ENCODE results near the gene KYNU.

Gene KYNU

GRCh38 chr2:142877216-142877838 is at the start of gene KYNU:
Gene KYNU (plus strand): TSS chr2:142877664. CDS start chr2:142885368, 7,704 bp downstream.
- TF ChIP-seq CTCF (IDR thresholded peaks at IDR 0.05; ENCODE audit: insufficient read depth, low read length, missing control alignments) = no peak
- no peak within 1 kb of the TSS for H3K4me3 ChIP-seq (ENCODE audit: low read depth, low read length)
- CTCF ChIA-PET = no interaction called here
- no peak for DNase-seq (ENCODE audit: low read depth, low spot score)
- POLR2A ChIA-PET = no interaction called here

- ChIA-PET CTCF (no interaction called here), POLR2A (no interaction called here)
- TF ChIP-seq CTCF (IDR thresholded peaks at IDR 0.05; ENCODE audit: insufficient read depth, low read length, missing control alignments) = no peak
- no peak for DNase-seq (ENCODE audit: low read depth, low spot score)
- H3K4me3 ChIP-seq (ENCODE audit: low read depth, low read length) = no peak overlapping the region
These were observed 43.4 kb upstream of the KYNU start for GRCh38 chr2:142834021-142834420.

GRCh38 chr2:142840436-142840835 is 37.0 kb upstream of the KYNU start:
- DNase-seq (ENCODE audit: low read depth, low spot score) = no peak
- TF ChIP-seq CTCF (IDR thresholded peaks at IDR 0.05; ENCODE audit: insufficient read depth, low read length, missing control alignments) = no peak
- H3K4me3 ChIP-seq (ENCODE audit: low read depth, low read length) = no peak overlapping the region
- POLR2A ChIA-PET = no interaction called here
- CTCF ChIA-PET = no interaction called here

GRCh38 chr2:142841788-142842187 is 35.7 kb upstream of the KYNU start:
- ChIA-PET POLR2A (no interaction called here), CTCF (no interaction called here)
- no peak for TF ChIP-seq CTCF (IDR thresholded peaks at IDR 0.05; ENCODE audit: insufficient read depth, low read length, missing control alignments)
- H3K4me3 ChIP-seq (ENCODE audit: low read depth, low read length) = no peak overlapping the region
- DNase-seq (ENCODE audit: low read depth, low spot score) = no peak

- TF ChIP-seq CTCF (IDR thresholded peaks at IDR 0.05; ENCODE audit: insufficient read depth, low read length, missing control alignments) = no peak
- CTCF ChIA-PET = no interaction called here
- no peak for DNase-seq (ENCODE audit: low read depth, low spot score)
- no peak overlapping the region for H3K4me3 ChIP-seq (ENCODE audit: low read depth, low read length)
- POLR2A ChIA-PET = no interaction called here
These were observed 35.1 kb upstream of the KYNU start for GRCh38 chr2:142842369-142842768.

- H3K4me3 ChIP-seq (ENCODE audit: low read depth, low read length) = no peak overlapping the region
- no peak for DNase-seq (ENCODE audit: low read depth, low spot score)
- ChIA-PET CTCF (no interaction called here), POLR2A (no interaction called here)
- no peak for TF ChIP-seq CTCF (IDR thresholded peaks at IDR 0.05; ENCODE audit: insufficient read depth, low read length, missing control alignments)
These were observed 33.7 kb upstream of the KYNU start for GRCh38 chr2:142843731-142844130.

Data from AG04449 (cell line).